H1 (cell line): ENCODE measurements around the gene TEKTIP1. TPM values are rescaled to one million over a fixed set of nuclear protein-coding genes. Genes with fewer than 3 reads are reported as not detected.

Experiments used
- CTCF ChIA-PET: fragments of 300-600 bp; sonication (Branson Sonifier 250); formaldehyde crosslinking; loops from one replicate; lab custom pipeline; 2021; ENCODE audit not compliant: partially characterized antibody; lab: Charles Lee
- POLR2A ChIA-PET: fragments of 300-600 bp; sonication (Branson Sonifier 250); formaldehyde crosslinking; loops from one replicate; lab custom pipeline; 2021; ENCODE audit warnings: inconsistent platforms; ENCODE audit not compliant: partially characterized antibody; lab: Charles Lee
- DNase-seq, 2 experiments: peaks; one replicate each; pipeline versions ENCODE4 v3.0.0 to v3.0.0-alpha.2; 2010 to 2022; ENCODE audit warnings: low spot score in 2 of 2, low read depth in 1 of 2, mixed read lengths in 1 of 2
- FAIRE-seq: peaks from 2 replicates; lab custom pipeline; 2011; peaks lifted over from hg19 to GRCh38; lab: Jason Lieb, UNC
- H2AFZ ChIP-seq: 2 replicates; pipeline ENCODE4 v1.8.1; 2012; ENCODE audit warnings: low read length, inconsistent platforms
- H2AK5ac ChIP-seq: 2 replicates; pipeline ENCODE4 v1.6.1; 2013; ENCODE audit warnings: low read depth, low read length
- H2BK120ac ChIP-seq: replicated peaks from 2 replicates; pipeline ENCODE3; 2013; ENCODE audit warnings: low read depth, low read length, inconsistent platforms
- H2BK12ac ChIP-seq: 2 replicates; pipeline ENCODE4 v1.6.1; 2013; ENCODE audit warnings: low read depth, low read length
- H2BK15ac ChIP-seq: 2 replicates; pipeline ENCODE4 v1.6.1; 2013; ENCODE audit warnings: low read length
- H2BK20ac ChIP-seq: 2 replicates; pipeline ENCODE4 v1.6.1; 2013; ENCODE audit warnings: low read length
- H2BK5ac ChIP-seq: 2 replicates; pipeline ENCODE4 v1.6.1; 2013; ENCODE audit warnings: low read depth, low read length
- H3K14ac ChIP-seq: 2 replicates; pipeline ENCODE4 v1.6.1; 2013; ENCODE audit warnings: inconsistent platforms; ENCODE audit not compliant: insufficient read length
- H3K18ac ChIP-seq: 2 replicates; pipeline ENCODE4 v1.6.1; 2013; ENCODE audit warnings: low read length; ENCODE audit errors: extremely low read depth
- H3K23ac ChIP-seq: 2 replicates; pipeline ENCODE4 v1.6.1; 2013; ENCODE audit warnings: inconsistent platforms; ENCODE audit not compliant: insufficient read length
- H3K23me2 ChIP-seq: 2 replicates; pipeline ENCODE4 v1.6.1; 2013; ENCODE audit warnings: low read depth, low read length
- H3K27ac ChIP-seq: 2 replicates; pipeline ENCODE4 v1.6.1; 2011; ENCODE audit warnings: low read depth, low read length, inconsistent platforms
- H3K27me3 ChIP-seq, 4 experiments: replicated peaks in 1 of 4; 1 replicate in 1 of 4; 2 replicates in 3 of 4; pipeline versions ENCODE4 v1.6.1 to v1.8.1; 2011 to 2013; ENCODE audit warnings: low read length in 3 of 4, mild to moderate bottlenecking in 3 of 4, inconsistent platforms in 2 of 4, mixed read lengths in 2 of 4, moderate library complexity in 1 of 4; ENCODE audit not compliant: control insufficient read depth in 3 of 4, insufficient read depth in 3 of 4; ENCODE audit errors: extremely low read depth in 1 of 4
- H3K36me3 ChIP-seq, 4 experiments: 2 replicates each; pipeline versions ENCODE4 v1.6.1 to v1.8.1; 2011 to 2013; ENCODE audit warnings: mild to moderate bottlenecking in 4 of 4, low read length in 3 of 4, moderate library complexity in 2 of 4, control low read depth in 1 of 4, inconsistent platforms in 1 of 4; ENCODE audit not compliant: insufficient read depth in 4 of 4, control insufficient read depth in 2 of 4
- H3K4ac ChIP-seq: replicated peaks from 2 replicates; pipeline ENCODE3; 2013; ENCODE audit warnings: low read length, low read depth, mixed read lengths, inconsistent platforms; ENCODE audit not compliant: insufficient read length
- H3K4me1 ChIP-seq, 4 experiments: replicated peaks in 1 of 4; 1 replicate in 1 of 4; 2 replicates in 3 of 4; pipeline versions ENCODE4 v1.6.1 to v1.8.1; 2011 to 2013; ENCODE audit warnings: low read length in 3 of 4, inconsistent platforms in 2 of 4, mixed read lengths in 1 of 4; ENCODE audit not compliant: insufficient read depth in 4 of 4, control insufficient read depth in 3 of 4
- H3K4me2 ChIP-seq, 2 experiments: 2 replicates each; pipeline versions ENCODE4 v1.6.1 to v1.8.1; 2011 to 2013; ENCODE audit warnings: low read depth in 2 of 2, low read length in 2 of 2, control low read depth in 1 of 2, inconsistent platforms in 1 of 2, mild to moderate bottlenecking in 1 of 2; ENCODE audit not compliant: insufficient read depth in 1 of 2
- H3K4me3 ChIP-seq, 4 experiments: fragments of 200-600, 300-600 bp in 1 of 4; sonication (generic), shearing (Covaris generic), sonication (Bioruptor Twin) in 1 of 4; 2 replicates each; pipeline versions ENCODE4 v1.5.1 to v1.8.1; 2011 to 2016; ENCODE audit warnings: low read length in 4 of 4, low read depth in 3 of 4, control low read depth in 2 of 4, inconsistent platforms in 2 of 4, mild to moderate bottlenecking in 2 of 4, mixed read lengths in 1 of 4, moderate library complexity in 1 of 4; ENCODE audit not compliant: insufficient read depth in 2 of 4; ENCODE audit errors: extremely low read depth in 1 of 4
- H3K56ac ChIP-seq: replicated peaks from 2 replicates; pipeline ENCODE3; 2013; ENCODE audit warnings: low read depth, mild to moderate bottlenecking, mixed read lengths, low read length, inconsistent platforms; ENCODE audit not compliant: insufficient read length
- H3K79me1 ChIP-seq: 2 replicates; pipeline ENCODE4 v1.6.1; 2013; ENCODE audit warnings: low read depth, low read length, control low read depth
- H3K79me2 ChIP-seq, 2 experiments: 2 replicates each; pipeline versions ENCODE4 v1.6.1 to v1.8.1; 2012 to 2013; ENCODE audit warnings: low read length in 2 of 2, mild to moderate bottlenecking in 2 of 2, inconsistent platforms in 1 of 2; ENCODE audit not compliant: insufficient read depth in 2 of 2, control insufficient read depth in 1 of 2
- H3K9ac ChIP-seq, 4 experiments: replicated peaks in 1 of 4; 1 replicate in 1 of 4; 2 replicates in 3 of 4; pipeline versions ENCODE4 v1.6.1 to v1.8.1; 2011 to 2013; ENCODE audit warnings: low read depth in 3 of 4, low read length in 3 of 4, control low read depth in 2 of 4, mild to moderate bottlenecking in 2 of 4, moderate library complexity in 2 of 4, inconsistent platforms in 1 of 4; ENCODE audit errors: extremely low read depth in 1 of 4
- H3K9me3 ChIP-seq, 2 experiments: 2 replicates each; pipeline versions ENCODE4 v1.6.1 to v1.8.1; 2012 to 2013; ENCODE audit warnings: mild to moderate bottlenecking in 2 of 2, moderate library complexity in 2 of 2, control low read depth in 1 of 2, inconsistent platforms in 1 of 2, low read depth in 1 of 2, low read length in 1 of 2, mixed read lengths in 1 of 2; ENCODE audit not compliant: insufficient read depth in 2 of 2
- H4K20me1 ChIP-seq, 2 experiments: replicated peaks in 1 of 2; 2 replicates each; pipeline versions ENCODE3 to v1.8.1; 2011 to 2013; ENCODE audit warnings: inconsistent platforms in 2 of 2, low read length in 2 of 2, mild to moderate bottlenecking in 1 of 2; ENCODE audit not compliant: insufficient read depth in 2 of 2, control insufficient read depth in 1 of 2
- H4K5ac ChIP-seq: 2 replicates; pipeline ENCODE4 v1.6.1; 2013; ENCODE audit warnings: low read length, low read depth, mixed read lengths, inconsistent platforms; ENCODE audit not compliant: insufficient read length
- H4K8ac ChIP-seq: 2 replicates; pipeline ENCODE4 v1.8.0; 2013; ENCODE audit warnings: mild to moderate bottlenecking, moderate library complexity, low read length, inconsistent platforms; ENCODE audit not compliant: insufficient read depth; ENCODE audit errors: extremely low read depth
- H4K91ac ChIP-seq: replicated peaks from 2 replicates; pipeline ENCODE3; 2013; ENCODE audit warnings: low read length, mixed read lengths, inconsistent platforms; ENCODE audit not compliant: insufficient read length
- NANOG ChIP-seq: IDR thresholded peaks from 2 replicates; pipeline ENCODE4 v1.6.1; 2011; ENCODE audit warnings: low read length, low read depth, mild to moderate bottlenecking, inconsistent platforms; ENCODE audit not compliant: insufficient read depth, poor library complexity, severe bottlenecking
- POU5F1 ChIP-seq: IDR thresholded peaks from 2 replicates; pipeline ENCODE4 v1.6.1; 2011; ENCODE audit warnings: low read depth, mild to moderate bottlenecking, low read length, moderate library complexity
- SP2 ChIP-seq: IDR thresholded peaks from 2 replicates; pipeline ENCODE4 v1.6.1; 2012; ENCODE audit warnings: mild to moderate bottlenecking, low read length, inconsistent platforms
- SP4 ChIP-seq: IDR thresholded peaks from 2 replicates; pipeline ENCODE4 v1.6.1; 2012; ENCODE audit warnings: low read length, inconsistent platforms
- WGBS, 2 experiments: shearing (Covaris generic) in 1 of 2; methylation state at CpG; one replicate each; pipeline versions ENCODE4 v1.1.6 to v1.1.7; 2013 to 2015; ENCODE audit warnings: low lambda C conversion rate in 2 of 2, mixed read lengths in 2 of 2, inconsistent platforms in 1 of 2, low coverage in 1 of 2, missing lambda C conversion rate in 1 of 2; ENCODE audit not compliant: insufficient replicate concordance in 2 of 2, insufficient coverage in 1 of 2, insufficient read length in 1 of 2; ENCODE audit errors: extremely low coverage in 1 of 2, missing lambda C conversion rate in 1 of 2; 5-methylcytosine and 5-hydroxymethylcytosine counted together
- polyA plus RNA-seq, 7 experiments: library from polyadenylated mRNA; depleted of rRNA in 3 of 7; stranded (reverse) in 5 of 7; unstranded in 2 of 7; fragments of >200 nt in 5 of 7; fragments of 200-250 nt in 2 of 7; gene quantifications; 1 replicate in 5 of 7; 2 replicates in 1 of 7; 4 replicates in 1 of 7; pipeline versions ENCODE4 v1.2.1 to v1.2.3, GENCODE V29; 2011 to 2013; ENCODE audit warnings: missing spikeins in 2 of 7, mixed read lengths in 2 of 7
- total RNA-seq: library from RNA; stranded (reverse); fragmentation: NEBNext Ultra II Directional; extraction: Animal tissue kit (Norgen Biotek cat#: 25700); gene quantifications from 2 replicates; pipeline ENCODE4 v1.2.1, GENCODE V29; 2021

The TEKTIP1 gene
- total and polyA plus RNA-seq, 2 of the 8 experiments (the other 6 are each of a cell fraction or from before 2014, with no cell fraction given): 1.1 TPM; not detected in 1

DNA sequence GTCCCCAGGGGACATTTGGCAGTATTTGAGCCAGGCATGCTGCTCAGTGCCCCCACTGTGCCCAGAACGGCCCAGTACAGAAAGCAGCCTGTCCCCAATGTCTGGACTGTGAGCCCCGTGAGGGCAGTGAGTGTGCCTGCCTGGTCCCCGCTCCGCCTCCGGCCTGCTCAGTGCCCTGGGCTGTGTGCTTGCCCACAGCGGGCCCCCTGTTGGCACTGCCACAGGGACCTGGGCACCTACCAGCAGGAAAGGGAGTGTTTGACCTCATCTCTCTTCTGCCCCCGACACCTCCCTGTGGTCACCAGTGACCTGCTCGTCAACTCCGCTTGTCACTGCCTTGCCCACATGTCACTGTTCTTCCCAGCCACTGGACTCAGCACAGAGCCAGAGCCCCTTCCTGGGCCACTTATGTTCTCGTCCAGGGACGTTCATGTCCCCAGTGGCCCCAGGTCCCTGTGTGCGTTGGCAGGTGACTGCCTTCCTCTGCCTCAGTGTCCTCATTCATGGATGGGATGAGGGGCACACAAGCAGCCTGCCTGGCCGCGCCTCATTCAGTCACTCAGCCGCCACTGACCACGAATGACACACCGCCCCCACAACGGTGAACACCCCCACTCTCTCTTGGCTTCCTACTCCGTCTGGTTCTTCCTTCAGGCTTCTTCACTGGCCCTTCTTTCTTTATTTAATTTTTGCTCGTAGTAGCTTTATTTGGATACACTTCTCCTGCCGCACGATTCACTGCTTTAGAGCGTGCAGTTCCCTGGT is 30.0 kb upstream of the TEKTIP1 start:
- H3K23ac ChIP-seq: no peak overlapping the region
- H3K4ac ChIP-seq: no peak overlapping the region
- H3K79me1 ChIP-seq: peaks cover 35% of the 10 kb centered on the region
- no peaks in the 10 kb centered on the region for H3K9me3 ChIP-seq
- peak overlapping the region in 1 of 4 experiments; percentile 9; a peak in 1 of 7 replicates for H3K9ac ChIP-seq
- no peaks in the 10 kb centered on the region for H3K27me3 ChIP-seq
- no peak for TF ChIP-seq SP2
- no peak for TF ChIP-seq SP4
- TF ChIP-seq POU5F1: no peak
- TF ChIP-seq NANOG: no peak
- H3K14ac ChIP-seq: no peak overlapping the region
- no peak overlapping the region for H3K4me3 ChIP-seq
- H3K18ac ChIP-seq: no peak overlapping the region
- 90% methylated on average over 23 of the region's 23 CpGs; no CpG with 5 or more reads in 1 of the 2 experiments for WGBS, 2 experiments
- peaks cover 19 to 38% of the 10 kb centered on the region in 2 experiments for H4K20me1 ChIP-seq
- peaks cover 18% of the 10 kb centered on the region for H3K23me2 ChIP-seq
- H2BK120ac ChIP-seq: no peak overlapping the region
- H3K36me3 ChIP-seq: no peaks in the 10 kb centered on the region; a peak in 2 of 8 replicates
- DNase-seq (no peak), FAIRE-seq (no peak)
- H3K27ac ChIP-seq: no peak overlapping the region
- H2BK15ac ChIP-seq: no peak overlapping the region
- no peak overlapping the region for H4K91ac ChIP-seq
- H3K56ac ChIP-seq: no peak overlapping the region
- H3K4me1 ChIP-seq: peaks cover 0 to 9% (median 7%) of the 10 kb centered on the region in 4 experiments; a peak in 3 of 7 replicates
- H2AFZ ChIP-seq: no peak overlapping the region
- ChIA-PET POLR2A (interaction anchor here (1.1 kb wide), 1 partner anchor 16 kb away, joined by 4 read pairs; no protein-coding TSS in a partner anchor), CTCF (interaction anchor here (1.0 kb wide), 1 partner anchor 28 kb away, joined by 3 read pairs; no protein-coding TSS in a partner anchor)
- H3K4me2 ChIP-seq: no peak overlapping the region; a peak in 1 of 4 replicates
- 0 out of 2 replicates have a peak overlapping the region, but pooled peaks have one; percentile 24 for H2BK5ac ChIP-seq
- H4K8ac ChIP-seq: no peak overlapping the region
- H2BK20ac ChIP-seq: no peak overlapping the region
- no peak overlapping the region for H2AK5ac ChIP-seq
- H2BK12ac ChIP-seq: no peak overlapping the region
- peaks cover 0 to 54% of the 10 kb centered on the region in 2 experiments; a peak in 2 of 4 replicates for H3K79me2 ChIP-seq
- H4K5ac ChIP-seq: no peak overlapping the region
